IMR-90 (cell line): Measurements from ENCODE around the gene LINS1. TPM values are rescaled to one million over a fixed set of nuclear protein-coding genes. Genes with fewer than 3 reads are reported as not detected.

Experiments used
- ATAC-seq: fragments of 200-7000 bp; cut with Tn5 transposase; 2 replicates; pipeline ENCODE4 v1.9.1; 2020; ENCODE audit warnings: low read depth, mild to moderate bottlenecking, moderate library complexity
- BruUV-seq: library from RNA; stranded (reverse); fragments of 400-500 nt; replicated peaks from 2 replicates; lab custom pipeline; 2021; lab: Mats Ljungman, UMichigan
- CTCF ChIA-PET: fragments of 300-600 bp; formaldehyde crosslinking; extraction: SDS; loops from one replicate; lab custom pipeline; 2021; ENCODE audit warnings: antibody characterized with exemption; lab: Yijun Ruan, JAX
- POLR2A ChIA-PET: fragments of 300-600 bp; sonication (Branson Sonifier 250); formaldehyde crosslinking; loops from one replicate; lab custom pipeline; 2022; ENCODE audit warnings: antibody characterized with exemption; ENCODE audit not compliant: unreplicated experiment; lab: Charles Lee
- DNase-seq: peaks from one replicate; pipeline ENCODE4 v3.0.0; 2013
- H2AFZ ChIP-seq: replicated peaks from 2 replicates; pipeline ENCODE3; 2013; ENCODE audit warnings: low read length, mild to moderate bottlenecking; ENCODE audit not compliant: poor library complexity
- H2AK5ac ChIP-seq: 2 replicates; pipeline ENCODE4 v1.6.1; 2013; ENCODE audit warnings: low read depth, low read length, inconsistent platforms
- H2AK9ac ChIP-seq: replicated peaks from 2 replicates; pipeline ENCODE3; 2013; ENCODE audit warnings: mild to moderate bottlenecking, low read depth, low read length, moderate library complexity; ENCODE audit not compliant: poor library complexity
- H2BK120ac ChIP-seq: 2 replicates; pipeline ENCODE4 v1.6.1; 2013; ENCODE audit warnings: low read depth, low read length, inconsistent platforms
- H2BK15ac ChIP-seq: 3 replicates; pipeline ENCODE4 v1.6.1; 2013; ENCODE audit warnings: low read depth, low read length, inconsistent platforms
- H2BK20ac ChIP-seq: 2 replicates; pipeline ENCODE4 v1.6.1; 2013; ENCODE audit warnings: low read depth, mild to moderate bottlenecking, inconsistent platforms, low read length, moderate library complexity
- H2BK5ac ChIP-seq: 2 replicates; pipeline ENCODE4 v1.6.1; 2013; ENCODE audit warnings: mild to moderate bottlenecking, low read depth, low read length, inconsistent platforms; ENCODE audit not compliant: poor library complexity, severe bottlenecking
- H3K14ac ChIP-seq: replicated peaks from 2 replicates; pipeline ENCODE4 v1.6.1; 2013; ENCODE audit warnings: low read depth, low read length, inconsistent platforms
- H3K18ac ChIP-seq: 2 replicates; pipeline ENCODE4 v1.6.1; 2013; ENCODE audit warnings: low read depth, low read length, control low read depth
- H3K23ac ChIP-seq: 2 replicates; pipeline ENCODE4 v1.6.1; 2013; ENCODE audit warnings: low read depth, low read length, inconsistent platforms
- H3K27ac ChIP-seq: 2 replicates; pipeline ENCODE4 v1.5.1; 2013; ENCODE audit warnings: mild to moderate bottlenecking, control low read depth, low read length; ENCODE audit not compliant: insufficient read depth
- H3K27me3 ChIP-seq: 2 replicates; pipeline ENCODE4 v1.6.1; 2013; ENCODE audit warnings: low read length; ENCODE audit not compliant: control insufficient read depth, insufficient read depth
- H3K36me3 ChIP-seq: 2 replicates; pipeline ENCODE4 v1.6.1; 2013; ENCODE audit warnings: low read length, mixed read lengths; ENCODE audit not compliant: control insufficient read depth, insufficient read depth
- H3K4ac ChIP-seq: 2 replicates; pipeline ENCODE4 v1.6.1; 2013; ENCODE audit warnings: low read depth, low read length, inconsistent platforms
- H3K4me1 ChIP-seq: 2 replicates; pipeline ENCODE4 v1.6.1; 2013; ENCODE audit warnings: low read length, mixed read lengths; ENCODE audit not compliant: control insufficient read depth, insufficient read depth
- H3K4me2 ChIP-seq: 2 replicates; pipeline ENCODE4 v1.6.1; 2013; ENCODE audit warnings: low read depth, mild to moderate bottlenecking, control low read depth, low read length, moderate library complexity
- H3K4me3 ChIP-seq: 2 replicates; pipeline ENCODE4 v1.5.1; 2013; ENCODE audit warnings: low read depth, mild to moderate bottlenecking, control low read depth, low read length, moderate library complexity; ENCODE audit not compliant: insufficient read depth
- H3K56ac ChIP-seq: 2 replicates; pipeline ENCODE4 v1.6.1; 2013; ENCODE audit warnings: low read length, inconsistent platforms; ENCODE audit not compliant: insufficient read depth; ENCODE audit errors: extremely low read depth
- H3K79me1 ChIP-seq, 2 experiments: 2 replicates each; pipeline ENCODE4 v1.6.1; 2013; ENCODE audit warnings: low read length in 2 of 2, inconsistent platforms in 1 of 2, low read depth in 1 of 2
- H3K9ac ChIP-seq: 2 replicates; pipeline ENCODE4 v1.6.1; 2013; ENCODE audit warnings: low read depth, low read length, control low read depth
- H3K9me1 ChIP-seq: 2 replicates; pipeline ENCODE4 v1.6.1; 2013; ENCODE audit warnings: low read length, inconsistent platforms; ENCODE audit not compliant: insufficient read depth
- H3K9me3 ChIP-seq: 2 replicates; pipeline ENCODE4 v1.6.1; 2013; ENCODE audit warnings: low read length; ENCODE audit not compliant: control insufficient read depth, insufficient read depth
- H4K20me1 ChIP-seq: 2 replicates; pipeline ENCODE4 v1.6.1; 2013; ENCODE audit warnings: low read length, inconsistent platforms; ENCODE audit not compliant: insufficient read depth
- H4K5ac ChIP-seq: 2 replicates; pipeline ENCODE4 v1.6.1; 2013; ENCODE audit warnings: mild to moderate bottlenecking, low read depth, low read length, control low read depth
- H4K8ac ChIP-seq, 2 experiments: 2 replicates each; pipeline ENCODE4 v1.6.1; 2013; ENCODE audit warnings: low read depth in 2 of 2, low read length in 2 of 2, control low read depth in 1 of 2, inconsistent platforms in 1 of 2
- H4K91ac ChIP-seq: 2 replicates; pipeline ENCODE4 v1.6.1; 2013; ENCODE audit warnings: low read depth, low read length, inconsistent platforms; ENCODE audit not compliant: insufficient read depth
- BHLHE40 ChIP-seq: fragments of 150-350 bp; IDR thresholded peaks from 2 replicates; pipeline ENCODE4 v1.6.1; 2016; ENCODE audit warnings: mild to moderate bottlenecking, low read depth, low read length
- CEBPB ChIP-seq: IDR thresholded peaks from 2 replicates; pipeline ENCODE4 v1.6.1; 2012; ENCODE audit warnings: low read depth, low read length, improper control_type of control experiment
- CHD1 ChIP-seq: IDR thresholded peaks from 2 replicates; pipeline ENCODE4 v1.6.1; 2012; ENCODE audit warnings: low read depth, low read length, improper control_type of control experiment
- FOS ChIP-seq: fragments of 150-350 bp; IDR thresholded peaks from 2 replicates; pipeline ENCODE4 v1.6.1; 2016; ENCODE audit warnings: low read depth, low read length
- MAFK ChIP-seq: IDR thresholded peaks from 2 replicates; pipeline ENCODE4 v1.6.1; 2012; ENCODE audit warnings: low read depth, low read length, improper control_type of control experiment
- MAZ ChIP-seq: IDR thresholded peaks from 2 replicates; pipeline ENCODE4 v1.6.1; 2012; ENCODE audit warnings: low read depth, mild to moderate bottlenecking, low read length, improper control_type of control experiment, moderate library complexity, borderline replicate concordance
- MXI1 ChIP-seq: IDR thresholded peaks from 2 replicates; pipeline ENCODE4 v1.6.1; 2012; ENCODE audit warnings: low read depth, mild to moderate bottlenecking, low read length, moderate library complexity, borderline replicate concordance
- NFE2L2 ChIP-seq: fragments of 150-350 bp; IDR thresholded peaks from 2 replicates; pipeline ENCODE4 v1.6.1; 2016; ENCODE audit warnings: low read depth, mild to moderate bottlenecking, low read length
- POLR2A ChIP-seq: IDR thresholded peaks from 2 replicates; pipeline ENCODE4 v1.6.1; 2012; ENCODE audit warnings: mild to moderate bottlenecking, low read depth, low read length
- RFX5 ChIP-seq: IDR thresholded peaks from 2 replicates; pipeline ENCODE4 v1.8.0; 2012; ENCODE audit warnings: low read depth, mild to moderate bottlenecking, low read length, moderate library complexity
- SMC3 ChIP-seq: fragments of 150-350 bp; IDR thresholded peaks from 2 replicates; pipeline ENCODE4 v1.6.1; 2016; ENCODE audit warnings: low read depth, mild to moderate bottlenecking, antibody characterized with exemption, low read length, moderate library complexity
- USF2 ChIP-seq: fragments of 150-350 bp; IDR thresholded peaks from 2 replicates; pipeline ENCODE4 v1.6.1; 2017; ENCODE audit warnings: mild to moderate bottlenecking, antibody characterized with exemption, low read length, low read depth
- WGBS, 2 experiments: methylation state at CpG; one replicate each; pipeline versions ENCODE4 v1.1.5 to v1.1.7; 2013; ENCODE audit warnings: missing lambda C conversion rate in 2 of 2; ENCODE audit not compliant: insufficient read length in 1 of 2; ENCODE audit errors: extremely low coverage in 2 of 2; 5-methylcytosine and 5-hydroxymethylcytosine counted together
- dilution Hi-C: fragments of 300-500 bp; cut with HindIII; formaldehyde crosslinking; loops from one replicate; pipeline ENCODE4 v1.14.3; 2018; ENCODE audit warnings: low sequenced_read_pairs; ENCODE audit not compliant: unreplicated experiment
- in situ Hi-C: fragments of 300-500 bp; cut with MboI; formaldehyde crosslinking; loops from 3 replicates; pipeline ENCODE4 v1.14.3; 2019; ENCODE audit warnings: low sequenced_read_pairs, inconsistent platforms, mixed read lengths
- intact Hi-C: fragments of 100-400 bp; cut with micrococcal nuclease; formaldehyde crosslinking; loops from 2 replicates; pipeline ENCODE4 v1.10.0; 2022
- polyA plus RNA-seq, 3 experiments: library from polyadenylated mRNA; depleted of rRNA; stranded (reverse); fragments of >200 nt; gene quantifications; 2 replicates each; pipeline ENCODE4 v1.2.3, GENCODE V29; 2012; ENCODE audit warnings: low replicate concordance in 1 of 3
- total RNA-seq: library from RNA; depleted of rRNA; stranded (reverse); fragments of >200 nt; gene quantifications from 2 replicates; pipeline ENCODE4 v1.2.3, GENCODE V29; 2012
- TF ChIP-seq, protein P1 (sequence below): fragments of 150-350 bp; IDR thresholded peaks from 2 replicates; pipeline ENCODE4 v1.6.1; 2016; ENCODE audit warnings: low read depth, mild to moderate bottlenecking, low read length, moderate library complexity, borderline replicate concordance

The LINS1 gene
- total and polyA plus RNA-seq, 2 of the 4 experiments (the other 2 are of a cell fraction): 6.9 to 10.6 TPM

GRCh38 chr15:100598655-100599054 is 3.3 kb downstream of the LINS1 start:
- H2AK9ac ChIP-seq: no peak overlapping the region
- H3K36me3 ChIP-seq: no peaks in the 10 kb centered on the region
- no peak overlapping the region for H3K4ac ChIP-seq
- in situ Hi-C loops: loop anchor here (25.0 kb wide), 1 partner anchor 1336 kb away; the partner anchor contains the start of gene LRRC28
- no peak overlapping the region for H2BK15ac ChIP-seq
- no peak for DNase-seq
- no peak overlapping the region for H2AFZ ChIP-seq
- ChIA-PET CTCF (no interaction called here), POLR2A (no interaction called here)
- H3K56ac ChIP-seq: no peak overlapping the region
- no peak overlapping the region for H3K4me3 ChIP-seq
- TF ChIP-seq USF2 (no peak), RFX5 (no peak), MXI1 (no peak), MAZ (no peak), NFE2L2 (no peak), POLR2A (no peak), BHLHE40 (no peak), CEBPB (no peak), SMC3 (no peak), FOS (no peak), CHD1 (no peak), MAFK (no peak)
- TF ChIP-seq, protein P1, sequence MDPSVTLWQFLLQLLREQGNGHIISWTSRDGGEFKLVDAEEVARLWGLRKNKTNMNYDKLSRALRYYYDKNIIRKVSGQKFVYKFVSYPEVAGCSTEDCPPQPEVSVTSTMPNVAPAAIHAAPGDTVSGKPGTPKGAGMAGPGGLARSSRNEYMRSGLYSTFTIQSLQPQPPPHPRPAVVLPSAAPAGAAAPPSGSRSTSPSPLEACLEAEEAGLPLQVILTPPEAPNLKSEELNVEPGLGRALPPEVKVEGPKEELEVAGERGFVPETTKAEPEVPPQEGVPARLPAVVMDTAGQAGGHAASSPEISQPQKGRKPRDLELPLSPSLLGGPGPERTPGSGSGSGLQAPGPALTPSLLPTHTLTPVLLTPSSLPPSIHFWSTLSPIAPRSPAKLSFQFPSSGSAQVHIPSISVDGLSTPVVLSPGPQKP: no peak
- no peak overlapping the region for H3K18ac ChIP-seq
- H2BK120ac ChIP-seq: no peak overlapping the region
- no peaks in the 10 kb centered on the region for H3K27me3 ChIP-seq
- BruUV-seq: no TSS peak
- H3K27ac ChIP-seq: no peak overlapping the region
- no peak overlapping the region for H4K91ac ChIP-seq
- H4K8ac ChIP-seq: no peak overlapping the region
- no peak overlapping the region for H3K14ac ChIP-seq
- H2BK20ac ChIP-seq: no peak overlapping the region
- dilution Hi-C loops: no loop called here
- H3K9me1 ChIP-seq: peaks cover 3% of the 10 kb centered on the region; the same call in 1 of the 2 replicates
- H2BK5ac ChIP-seq: no peak overlapping the region
- intact Hi-C loops: no loop called here
- no peak for ATAC-seq
- H3K9ac ChIP-seq: no peak overlapping the region
- no peaks in the 10 kb centered on the region for H3K9me3 ChIP-seq
- H3K23ac ChIP-seq: no peak overlapping the region
- peaks cover 17 to 58% of the 10 kb centered on the region in 2 experiments for H3K79me1 ChIP-seq
- no peaks in the 10 kb centered on the region for H3K4me1 ChIP-seq
- no peak overlapping the region for H2AK5ac ChIP-seq
- H4K20me1 ChIP-seq: peaks cover 21% of the 10 kb centered on the region; the same call in 1 of the 2 replicates
- no peak overlapping the region for H4K5ac ChIP-seq
- H3K4me2 ChIP-seq: no peak overlapping the region
- 100% methylated on average over 1 of the region's 1 CpG; no CpG with 5 or more reads in 1 of the 2 experiments for WGBS, 2 experiments
